ENCODE measurements around the gene PRR5L.

The PRR5L gene

GRCh38 chr11:36419791-36420424, 123.8 kb downstream of the PRR5L start:
- H3K9me2 ChIP-seq (replicated peaks; ENCODE audit: control insufficient read depth, low read length), result no peaks in the 10 kb centered on the region
- H3K4me3 ChIP-seq (ENCODE audit: low read length), result no peak overlapping the region
- H3K27me3 ChIP-seq (ENCODE audit: control insufficient read depth, low read length), result no peaks in the 10 kb centered on the region
- no peaks in the 10 kb centered on the region for H3F3A ChIP-seq (ENCODE audit: control insufficient read depth, insufficient read depth)
- no peaks in the 10 kb centered on the region for H3K4me1 ChIP-seq (ENCODE audit: control insufficient read depth, low read length)
- no peak overlapping the region for H3K4me2 ChIP-seq (ENCODE audit: low read length)
- no peak overlapping the region for H3K27ac ChIP-seq (ENCODE audit: low read depth, low read length)
- H3K79me2 ChIP-seq (ENCODE audit: control insufficient read depth, low read length), result no peaks in the 10 kb centered on the region
- no peaks in the 10 kb centered on the region for H4K20me1 ChIP-seq (ENCODE audit: control insufficient read depth, insufficient read depth, low read depth, low read length)
- no peak for TF ChIP-seq CTCF (IDR thresholded peaks at IDR 0.05; ENCODE audit: low read depth, low read length, poor library complexity, severe bottlenecking)
- TF ChIP-seq EZH2phosphoT487 (IDR thresholded peaks at IDR 0.05; ENCODE audit: borderline replicate concordance, low read length), result no peak
- no peaks in the 10 kb centered on the region for H3K36me3 ChIP-seq (ENCODE audit: control insufficient read depth, low read length)
- no peaks in the 10 kb centered on the region for H3K9me3 ChIP-seq (ENCODE audit: control insufficient read depth, insufficient read depth, low read length)

- no peak overlapping the region for H3K4me2 ChIP-seq (ENCODE audit: low read length)
- no peak overlapping the region for H3K27ac ChIP-seq (ENCODE audit: low read depth, low read length)
- H3F3A ChIP-seq (ENCODE audit: control insufficient read depth, insufficient read depth), result no peaks in the 10 kb centered on the region
- no peaks in the 10 kb centered on the region for H3K9me3 ChIP-seq (ENCODE audit: control insufficient read depth, insufficient read depth, low read length)
- H3K79me2 ChIP-seq (ENCODE audit: control insufficient read depth, low read length), result no peaks in the 10 kb centered on the region
- TF ChIP-seq CTCF (IDR thresholded peaks at IDR 0.05; ENCODE audit: low read depth, low read length, poor library complexity, severe bottlenecking), result no peak
- no peak for TF ChIP-seq EZH2phosphoT487 (IDR thresholded peaks at IDR 0.05; ENCODE audit: borderline replicate concordance, low read length)
- no peaks in the 10 kb centered on the region for H4K20me1 ChIP-seq (ENCODE audit: control insufficient read depth, insufficient read depth, low read depth, low read length)
- no peaks in the 10 kb centered on the region for H3K27me3 ChIP-seq (ENCODE audit: control insufficient read depth, low read length)
- H3K36me3 ChIP-seq (ENCODE audit: control insufficient read depth, low read length), result no peaks in the 10 kb centered on the region
- no peaks in the 10 kb centered on the region for H3K4me1 ChIP-seq (ENCODE audit: control insufficient read depth, low read length)
- no peak overlapping the region for H3K4me3 ChIP-seq (ENCODE audit: low read length)
- no peaks in the 10 kb centered on the region for H3K9me2 ChIP-seq (replicated peaks; ENCODE audit: control insufficient read depth, low read length)
Observed at GRCh38 chr11:36421546-36422155, 125.6 kb downstream of the PRR5L start.

- Histone ChIP-seq H3K9me3 (ENCODE audit: control insufficient read depth, insufficient read depth, low read length) (no peaks in the 10 kb centered on the region), H3K4me2 (ENCODE audit: low read length) (no peak overlapping the region), H3K4me1 (ENCODE audit: control insufficient read depth, low read length) (no peaks in the 10 kb centered on the region), H3K9me2 (replicated peaks; ENCODE audit: control insufficient read depth, low read length) (no peaks in the 10 kb centered on the region), H3K27ac (ENCODE audit: low read depth, low read length) (no peak overlapping the region), H3K27me3 (ENCODE audit: control insufficient read depth, low read length) (no peaks in the 10 kb centered on the region), H3K4me3 (ENCODE audit: low read length) (no peak overlapping the region), H3F3A (ENCODE audit: control insufficient read depth, insufficient read depth) (no peaks in the 10 kb centered on the region), H3K36me3 (ENCODE audit: control insufficient read depth, low read length) (no peaks in the 10 kb centered on the region), H4K20me1 (ENCODE audit: control insufficient read depth, insufficient read depth, low read depth, low read length) (no peaks in the 10 kb centered on the region), H3K79me2 (ENCODE audit: control insufficient read depth, low read length) (no peaks in the 10 kb centered on the region)
- no peak for TF ChIP-seq EZH2phosphoT487 (IDR thresholded peaks at IDR 0.05; ENCODE audit: borderline replicate concordance, low read length)
- TF ChIP-seq CTCF (IDR thresholded peaks at IDR 0.05; ENCODE audit: low read depth, low read length, poor library complexity, severe bottlenecking), result no peak
Observed at GRCh38 chr11:36425561-36426081, 129.5 kb downstream of the PRR5L start.
